H1 (cell line): ENCODE results near the gene PSAP. TPM values are rescaled to one million over a fixed set of nuclear protein-coding genes. Genes with fewer than 3 reads are reported as not detected.

ENCODE experiments used
- FOSL1 ChIP-seq: IDR thresholded peaks from 2 replicates; pipeline ENCODE4 v1.6.1; 2011; ENCODE audit warnings: mild to moderate bottlenecking, low read depth, low read length, moderate library complexity; ENCODE audit not compliant: insufficient read depth
- HDAC2 ChIP-seq, 2 experiments: fragments of 300-600 bp in 1 of 2; sonication (generic) in 1 of 2; IDR thresholded peaks; 2 replicates each; pipeline ENCODE4 v1.6.1; 2011 to 2012; ENCODE audit warnings: low read depth in 2 of 2, low read length in 2 of 2, mild to moderate bottlenecking in 2 of 2, moderate library complexity in 2 of 2, borderline replicate concordance in 1 of 2, inconsistent platforms in 1 of 2
- HDAC6 ChIP-seq: IDR thresholded peaks from one replicate; pipeline ENCODE4 v1.7.1; 2012; ENCODE audit warnings: low read depth, mild to moderate bottlenecking, inconsistent platforms, low read length, moderate library complexity
- KDM4A ChIP-seq: IDR thresholded peaks from one replicate; pipeline ENCODE4 v1.7.1; 2012; ENCODE audit warnings: low read depth, mild to moderate bottlenecking, moderate library complexity, low read length, inconsistent platforms; ENCODE audit not compliant: severe bottlenecking
- SUZ12 ChIP-seq: fragments of 200-600 bp; sonication (generic); IDR thresholded peaks from 2 replicates; pipeline ENCODE4 v1.6.1; 2012; ENCODE audit warnings: mild to moderate bottlenecking, inconsistent platforms, low read length, moderate library complexity, mixed read lengths
- polyA plus RNA-seq, 7 experiments: library from polyadenylated mRNA; depleted of rRNA in 3 of 7; stranded (reverse) in 5 of 7; unstranded in 2 of 7; fragments of >200 nt in 5 of 7; fragments of 200-250 nt in 2 of 7; gene quantifications; 1 replicate in 5 of 7; 2 replicates in 1 of 7; 4 replicates in 1 of 7; pipeline versions ENCODE4 v1.2.1 to v1.2.3, GENCODE V29; 2011 to 2013; ENCODE audit warnings: missing spikeins in 2 of 7, mixed read lengths in 2 of 7
- total RNA-seq: library from RNA; stranded (reverse); fragmentation: NEBNext Ultra II Directional; extraction: Animal tissue kit (Norgen Biotek cat#: 25700); gene quantifications from 2 replicates; pipeline ENCODE4 v1.2.1, GENCODE V29; 2021
- TF ChIP-seq, protein P1 (sequence below): IDR thresholded peaks from 2 replicates; pipeline ENCODE4 v1.6.1; 2012; ENCODE audit warnings: inconsistent platforms

PSAP gene
- total and polyA plus RNA-seq, 2 of the 8 experiments (the other 6 are each of a cell fraction or from before 2014, with no cell fraction given): 386 to 504 TPM

DNA sequence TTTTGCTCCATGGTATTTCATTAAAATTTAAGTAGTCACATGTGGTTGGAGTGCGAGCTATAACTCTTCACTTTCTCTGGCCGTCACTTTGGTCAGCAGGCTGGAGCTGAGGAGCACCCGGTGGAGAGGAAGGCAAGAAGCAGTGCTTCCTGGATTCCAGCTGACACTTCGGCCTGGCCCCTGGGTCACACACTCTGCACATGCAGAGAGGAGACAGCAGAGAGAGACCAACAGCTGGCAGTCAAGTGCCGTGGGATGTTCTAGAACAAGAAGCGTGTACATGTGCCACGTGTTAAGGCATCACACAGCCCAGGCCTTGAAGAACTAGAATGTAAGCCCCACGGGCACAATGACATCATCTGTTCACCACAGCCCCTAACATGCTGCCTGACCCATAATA, 30.1 kb downstream of the PSAP start (continued):
- TF ChIP-seq SUZ12 (no peak), HDAC2 (IDR thresholded peaks at IDR 0.05; ENCODE audit: borderline replicate concordance in 1 of 2, low read depth in 2 of 2, low read length in 2 of 2) (no peak), FOSL1 (no peak), KDM4A (no peak), HDAC6 (no peak)
- TF ChIP-seq, protein P1, sequence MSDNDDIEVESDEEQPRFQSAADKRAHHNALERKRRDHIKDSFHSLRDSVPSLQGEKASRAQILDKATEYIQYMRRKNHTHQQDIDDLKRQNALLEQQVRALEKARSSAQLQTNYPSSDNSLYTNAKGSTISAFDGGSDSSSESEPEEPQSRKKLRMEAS: no peak
